ENCODE data around the gene C1orf185.
"Not testable (repeated sequence)": the region's sequence is repeated elsewhere in the genome, so short reads cannot be mapped to it uniquely, and the experiment has no call there.

The C1orf185 gene

DNA sequence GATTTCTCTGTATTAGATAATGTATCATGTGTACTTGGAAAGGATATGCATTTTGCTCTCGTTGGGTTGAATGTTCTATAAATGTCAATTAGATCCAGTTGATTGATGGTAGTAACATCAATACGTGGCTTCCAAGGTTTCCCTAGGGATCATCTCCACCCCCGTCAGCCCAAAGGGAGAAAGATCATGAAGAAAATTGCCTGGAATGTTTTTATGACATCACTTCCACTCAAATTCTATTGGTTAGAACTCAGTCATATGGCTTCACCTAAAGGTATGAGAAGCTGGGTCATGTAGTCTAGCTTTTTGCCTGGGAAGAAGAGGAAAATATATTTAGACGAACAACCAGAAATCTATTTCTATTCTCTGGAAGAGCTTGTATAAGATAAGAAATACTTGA is at the start of gene C1orf185:
Gene C1orf185 (plus strand): TSS at position 253 of the 400 bp plus-strand sequence. CDS start 6 bp downstream, at position 259.
- no peak for DNase-seq (ENCODE audit: low read depth in 2 of 2)

DNA sequence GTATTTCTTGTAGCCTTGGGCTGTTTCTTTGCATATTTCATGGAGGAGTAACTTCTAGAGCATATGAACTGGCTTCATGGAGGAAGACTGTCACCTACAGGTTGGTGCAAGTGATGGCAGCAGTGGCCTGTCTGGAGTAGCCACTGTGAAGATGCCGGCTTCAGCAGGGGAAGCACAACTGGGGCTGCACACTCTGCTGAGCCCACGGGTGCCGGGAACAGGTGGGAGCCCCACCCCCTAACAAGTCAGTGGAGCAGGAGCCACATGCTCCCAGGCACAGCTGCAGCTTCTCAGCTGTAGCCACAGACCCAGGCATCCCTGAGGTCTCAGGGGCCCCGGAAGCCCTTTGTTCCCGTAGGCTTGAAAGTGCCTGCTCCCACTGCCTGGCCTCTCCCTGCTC is 43.2 kb upstream of the C1orf185 start:
- no peak for DNase-seq (ENCODE audit: low read depth in 2 of 2)

DNA sequence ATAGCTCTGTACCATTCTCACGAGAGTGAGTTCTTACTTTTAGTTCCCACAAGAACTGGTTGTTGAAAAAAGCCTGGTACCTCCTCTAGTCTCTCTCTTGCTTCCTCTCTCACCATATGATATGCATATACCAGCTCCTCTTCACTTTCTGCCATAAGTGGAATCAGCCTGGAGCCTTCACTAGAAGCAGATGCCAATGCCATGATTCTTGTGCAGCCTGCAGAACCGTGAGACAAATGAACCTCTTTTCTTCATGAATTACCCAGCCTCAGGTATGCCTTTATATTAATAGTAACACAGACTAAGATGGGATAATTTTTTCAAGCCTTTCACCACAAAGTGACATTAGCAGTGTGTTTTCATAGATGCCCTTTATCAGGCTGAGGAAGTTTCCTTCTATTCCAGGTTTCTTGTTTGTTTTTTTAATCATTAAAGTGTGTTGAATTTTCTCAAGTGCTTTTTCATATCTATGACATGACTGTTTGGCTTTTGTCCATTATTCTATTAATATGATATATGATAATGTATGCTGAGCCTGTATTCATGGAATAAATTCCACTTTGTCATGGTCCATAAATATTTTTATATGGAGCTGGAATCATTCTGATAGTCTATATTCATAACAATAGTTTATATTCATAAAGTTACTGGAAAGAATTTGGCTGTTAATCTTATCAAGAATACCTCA is 40.7 kb upstream of the C1orf185 start:
- no peak for DNase-seq (ENCODE audit: low read depth in 2 of 2)

DNA sequence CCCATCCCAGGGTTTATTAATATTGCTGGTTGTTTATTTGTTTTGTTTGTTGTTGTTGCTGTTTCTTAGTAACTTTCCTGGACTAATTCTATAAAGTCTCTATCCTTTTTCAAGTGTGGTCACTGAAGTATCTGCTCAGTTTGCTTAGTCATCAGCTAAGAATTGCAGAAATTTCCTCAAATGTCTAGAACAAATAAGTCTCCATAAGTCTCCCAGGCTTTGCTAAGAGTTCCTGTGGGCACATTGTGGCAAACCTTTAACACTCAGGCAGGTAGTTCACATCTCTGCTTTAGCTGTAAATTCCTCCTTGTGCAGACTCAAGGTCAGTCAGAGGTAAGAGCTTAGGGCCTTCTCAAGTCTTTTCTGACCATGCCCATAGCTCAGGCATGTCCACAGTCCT is 38.9 kb upstream of the C1orf185 start:
- DNase-seq (ENCODE audit: low read depth in 2 of 2), result no peak

DNA sequence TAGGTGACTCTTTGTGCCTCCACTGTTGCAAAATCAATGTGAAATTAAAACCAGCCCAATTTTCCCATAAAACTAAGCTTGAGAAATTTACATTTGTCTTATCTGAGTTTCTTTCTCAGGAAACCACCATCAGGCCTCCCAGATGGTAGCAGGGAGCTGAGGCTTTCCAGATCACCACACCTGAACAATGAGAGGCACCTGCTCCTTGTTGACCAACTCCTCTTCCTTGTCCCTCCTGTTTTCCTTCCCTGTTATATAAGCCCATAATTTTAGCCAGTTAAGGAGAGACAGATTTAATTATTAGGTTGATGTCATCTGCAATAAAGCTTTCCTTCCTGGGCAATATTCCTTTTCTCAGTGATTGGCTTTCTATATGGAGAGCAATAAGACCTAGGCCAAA is 32.0 kb upstream of the C1orf185 start:
- no peak for DNase-seq (ENCODE audit: low read depth in 2 of 2)

DNA sequence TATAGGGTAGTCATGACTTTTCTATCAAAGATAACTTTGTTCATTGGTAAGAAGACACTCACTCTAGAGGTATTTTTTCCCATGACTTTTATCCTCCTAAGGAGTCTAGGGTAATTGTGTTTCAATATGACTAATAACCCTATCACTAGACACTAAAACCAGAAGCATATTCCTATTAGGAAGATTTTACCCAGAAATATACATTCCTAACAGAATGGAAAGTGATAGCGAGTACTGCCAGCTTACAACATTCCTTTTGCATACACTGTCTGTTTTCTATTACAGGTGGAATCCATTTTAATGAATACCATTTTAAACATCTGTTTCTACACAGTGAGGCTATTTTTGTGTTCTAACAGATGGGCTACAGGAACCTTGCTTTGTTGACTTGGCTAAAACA is 31.4 kb upstream of the C1orf185 start:
- DNase-seq (ENCODE audit: low read depth in 2 of 2), result no peak

DNA sequence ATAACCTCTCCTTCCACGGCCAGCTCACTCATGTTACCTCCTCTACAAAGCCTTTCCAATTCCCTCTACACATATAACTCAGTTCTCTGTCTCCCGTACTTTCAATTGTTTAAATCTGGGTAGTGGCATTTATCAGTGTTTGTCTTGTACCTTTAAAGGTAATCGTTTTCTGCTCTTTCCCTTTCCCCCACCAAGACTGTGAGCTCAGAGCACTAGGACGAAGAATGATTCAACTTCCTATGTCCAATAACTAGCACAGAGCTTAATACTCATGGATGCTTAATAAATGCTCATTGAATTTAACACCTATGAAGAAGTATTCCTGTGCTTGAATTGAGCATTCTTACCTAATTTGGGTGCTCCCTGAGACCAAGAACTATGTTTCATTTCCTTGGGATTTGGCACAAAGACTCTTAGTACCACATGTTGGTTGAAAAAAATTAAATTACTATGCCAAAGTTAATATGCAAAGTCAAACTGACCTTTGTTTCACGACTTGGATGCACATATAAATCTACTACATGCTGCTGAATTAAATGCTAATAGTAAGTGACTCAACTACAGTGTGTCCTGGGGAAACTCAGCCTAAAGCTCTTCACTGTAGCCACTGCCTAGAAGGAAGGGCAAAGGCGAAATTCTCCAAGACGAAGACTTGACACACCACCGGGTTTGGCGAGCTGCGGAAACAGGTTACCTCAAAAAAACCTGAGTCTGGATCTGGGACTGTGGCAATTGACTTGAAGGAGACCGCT is 30.6 kb upstream of the C1orf185 start:
- no peak for DNase-seq (ENCODE audit: low read depth in 2 of 2)

DNA sequence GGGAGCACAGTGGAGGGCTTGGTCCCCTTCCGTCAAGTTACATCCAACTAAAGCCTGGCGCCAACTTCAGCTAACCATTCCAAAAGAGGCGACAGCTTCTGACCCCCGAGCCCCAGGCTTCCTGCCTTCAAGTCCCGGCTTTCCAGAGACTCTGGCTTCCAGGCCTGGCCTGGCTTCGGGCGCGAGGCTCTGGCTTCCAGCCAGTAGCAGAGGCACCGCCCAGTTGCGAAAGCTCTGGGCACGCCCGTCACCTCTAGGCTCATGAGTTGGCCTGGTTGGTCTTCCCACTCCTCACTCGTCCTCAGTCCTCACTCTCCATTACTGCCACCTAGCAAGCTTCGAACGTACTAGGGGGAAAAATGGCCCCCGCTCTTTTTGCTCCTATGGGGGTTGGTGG is 30.0 kb upstream of the C1orf185 start:
- no peak for DNase-seq (ENCODE audit: low read depth in 2 of 2)

DNA sequence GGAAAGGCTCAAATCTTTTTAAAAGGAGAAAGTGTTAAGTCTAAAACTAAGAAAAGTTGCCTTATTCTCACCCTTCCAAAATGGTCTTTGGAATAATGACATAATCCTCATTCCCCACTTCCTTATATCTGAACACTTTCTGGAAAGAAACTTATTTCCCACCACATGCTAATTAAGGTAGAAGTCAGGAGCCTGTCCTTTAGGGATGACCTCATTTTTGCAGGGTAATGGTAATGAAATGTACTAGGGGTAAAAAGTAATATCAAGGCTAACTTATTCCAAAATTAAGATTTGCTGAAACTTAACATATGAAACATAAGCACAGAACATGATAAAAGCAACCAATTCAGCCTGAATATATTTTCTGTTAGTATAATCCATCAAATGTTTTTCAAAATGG is 29.4 kb upstream of the C1orf185 start:
- DNase-seq (ENCODE audit: low read depth in 2 of 2), result no peak

DNA sequence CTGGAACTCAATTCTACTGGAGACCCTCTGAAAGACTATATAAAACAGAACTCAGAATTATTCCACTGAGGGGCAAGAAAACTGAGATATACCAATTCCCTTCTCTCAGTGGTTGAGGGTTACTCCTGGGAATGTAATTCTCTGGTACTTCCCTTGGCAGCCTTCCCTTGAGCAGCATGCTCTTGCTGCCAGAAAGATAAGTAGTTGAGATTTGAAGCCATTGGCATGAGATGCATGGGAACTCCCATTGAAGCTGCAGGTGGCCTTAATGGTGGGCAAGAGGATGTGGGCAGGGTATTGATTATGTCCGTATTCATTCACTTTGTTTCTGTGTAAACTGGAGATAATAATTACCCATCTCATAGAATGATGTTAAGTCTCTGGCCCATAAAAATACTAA is 28.6 kb upstream of the C1orf185 start:
- DNase-seq (ENCODE audit: low read depth in 2 of 2), result no peak

DNA sequence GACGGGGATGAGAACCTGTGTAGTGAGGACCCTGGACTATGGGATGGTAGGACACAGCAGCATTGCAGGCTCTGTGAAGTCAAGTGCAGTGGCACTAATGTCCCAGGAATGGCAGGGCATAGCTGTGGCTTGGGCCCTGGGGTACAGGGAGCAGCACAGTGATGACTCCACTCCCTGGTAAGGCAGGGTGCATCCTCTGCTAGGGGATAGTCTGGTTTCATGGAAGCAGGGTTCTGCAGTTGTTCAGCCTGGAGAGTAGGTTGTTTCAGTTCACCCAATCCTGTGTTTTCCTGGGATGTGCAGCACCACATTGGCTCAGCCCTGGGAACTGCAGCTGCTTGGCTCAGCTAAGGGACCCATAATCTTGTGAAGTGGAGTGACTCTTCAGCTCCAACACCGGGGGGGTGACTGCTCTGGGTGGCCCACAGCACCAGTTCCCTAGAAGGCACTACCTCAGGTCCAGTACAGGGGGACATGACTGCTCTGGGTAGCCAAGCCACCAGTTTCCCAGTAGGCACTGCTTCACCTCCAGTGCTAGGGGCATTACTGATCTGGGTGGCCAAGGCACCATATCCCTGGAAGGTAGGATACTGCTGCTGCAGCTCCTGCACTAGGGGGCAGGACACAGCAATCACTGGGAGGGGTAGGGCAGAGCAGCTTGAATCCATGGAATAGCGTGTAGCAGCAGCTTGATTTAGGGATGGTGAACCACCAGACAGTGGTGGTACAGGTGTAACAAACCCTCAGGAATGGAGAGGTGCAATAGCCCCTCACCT is 15.3 kb upstream of the C1orf185 start:
- DNase-seq (ENCODE audit: low read depth in 2 of 2), result no peak

DNA sequence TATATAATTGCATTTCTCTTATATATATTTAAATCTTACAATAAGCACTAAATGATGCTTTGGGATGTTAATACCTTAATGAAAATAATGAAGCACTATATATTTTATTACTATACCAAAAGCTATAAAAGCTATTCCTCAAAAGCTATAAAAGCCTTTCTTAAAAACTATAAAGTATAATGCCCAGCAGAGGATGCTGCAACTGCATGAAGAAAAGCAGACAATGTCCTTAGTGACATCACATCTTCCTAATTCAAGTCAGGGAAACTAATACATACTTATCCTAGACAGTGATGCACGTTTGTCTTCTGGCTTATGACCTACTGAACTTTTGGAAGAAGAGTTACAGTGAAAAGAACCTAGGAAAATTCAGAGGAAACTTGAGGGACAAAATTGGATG is 13.6 kb upstream of the C1orf185 start:
- no peak for DNase-seq (ENCODE audit: low read depth in 2 of 2)

DNA sequence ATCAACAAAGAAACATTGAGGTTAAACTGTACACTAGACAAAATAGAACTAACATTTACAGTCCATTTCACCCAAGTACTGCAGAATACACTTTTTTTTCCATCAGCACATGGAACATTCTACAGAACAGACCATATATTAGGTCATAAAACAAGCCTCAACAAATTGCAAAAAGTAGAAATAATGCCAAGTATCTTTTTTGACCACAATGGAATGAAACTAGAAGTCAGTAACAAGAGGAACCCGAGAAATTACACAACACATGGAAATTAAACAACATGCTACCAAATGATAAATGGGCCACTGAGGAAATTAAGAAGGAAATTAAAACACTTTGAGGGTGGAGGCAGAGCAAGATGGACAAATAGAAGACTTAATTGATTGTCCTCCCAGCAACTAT is 8.4 kb upstream of the C1orf185 start:
- DNase-seq (ENCODE audit: low read depth in 2 of 2), result no peak

DNA sequence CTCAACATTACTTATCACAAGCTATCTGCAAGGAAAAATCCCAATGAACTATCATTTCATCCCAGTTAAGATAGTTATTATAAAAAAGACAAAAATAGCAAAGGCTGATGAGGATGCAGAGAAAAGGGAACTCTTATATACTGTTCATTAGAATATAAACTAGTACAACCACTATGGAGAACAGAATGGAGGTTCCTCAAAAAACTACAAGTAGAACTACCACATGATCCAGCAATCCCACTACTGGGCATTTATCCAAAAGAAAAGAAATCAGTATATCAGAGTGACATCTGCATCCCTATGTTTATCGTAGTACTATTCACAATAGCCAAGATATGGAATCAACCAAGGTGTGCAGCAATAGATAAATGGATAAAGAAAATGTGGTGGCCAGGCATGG is 4.9 kb upstream of the C1orf185 start:
- no peak for DNase-seq (ENCODE audit: low read depth in 2 of 2)

DNA sequence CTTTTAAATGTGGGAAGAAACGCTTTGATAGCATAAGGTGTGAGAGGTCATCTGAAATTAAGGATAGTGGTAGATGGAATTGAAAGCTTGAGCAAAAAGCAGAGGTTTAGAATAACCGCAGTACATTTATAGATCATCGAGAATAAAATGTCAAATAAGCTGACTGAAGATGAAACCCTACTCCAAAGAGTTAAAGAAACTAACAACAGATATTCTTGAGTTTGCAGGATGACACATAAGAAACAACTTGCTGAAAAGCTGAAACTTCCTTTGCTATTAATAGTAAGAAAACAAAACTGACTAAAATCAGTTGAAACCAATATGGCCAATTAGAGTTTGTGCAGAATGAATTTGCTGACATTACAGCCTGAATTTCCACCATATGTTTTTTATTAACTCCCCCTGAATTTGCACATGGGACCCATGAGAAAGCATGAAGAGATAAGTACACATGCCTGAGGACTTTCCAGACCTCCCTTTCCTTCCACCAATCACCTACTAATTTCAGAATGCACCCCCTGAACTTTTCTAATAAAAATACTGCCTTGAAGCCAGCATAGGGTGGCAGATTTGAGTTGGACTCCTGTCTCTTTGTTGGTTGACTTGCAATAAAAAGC is 1.7 kb upstream of the C1orf185 start:
- no peak for DNase-seq (ENCODE audit: low read depth in 2 of 2)

DNA sequence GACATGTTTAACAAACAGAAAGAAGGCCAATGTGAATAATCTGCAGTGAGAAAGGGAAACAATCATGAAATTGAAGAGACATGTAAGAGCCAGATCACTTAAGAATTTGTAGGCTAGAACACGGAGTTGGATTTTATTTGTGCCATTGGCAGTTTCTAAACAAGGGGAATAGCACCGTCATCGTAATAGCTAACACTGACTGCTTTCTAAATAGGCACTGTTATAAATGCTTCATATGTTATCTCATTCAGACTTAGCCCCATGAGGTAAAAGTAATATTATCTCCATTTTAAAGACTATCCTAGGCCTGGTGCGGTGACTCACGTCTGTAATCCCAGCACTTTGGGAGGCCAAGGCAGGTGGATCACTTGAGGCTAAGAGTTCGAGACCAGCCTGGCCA is 12.1 kb downstream of the C1orf185 start:
- no peak for DNase-seq (ENCODE audit: low read depth in 2 of 2)

DNA sequence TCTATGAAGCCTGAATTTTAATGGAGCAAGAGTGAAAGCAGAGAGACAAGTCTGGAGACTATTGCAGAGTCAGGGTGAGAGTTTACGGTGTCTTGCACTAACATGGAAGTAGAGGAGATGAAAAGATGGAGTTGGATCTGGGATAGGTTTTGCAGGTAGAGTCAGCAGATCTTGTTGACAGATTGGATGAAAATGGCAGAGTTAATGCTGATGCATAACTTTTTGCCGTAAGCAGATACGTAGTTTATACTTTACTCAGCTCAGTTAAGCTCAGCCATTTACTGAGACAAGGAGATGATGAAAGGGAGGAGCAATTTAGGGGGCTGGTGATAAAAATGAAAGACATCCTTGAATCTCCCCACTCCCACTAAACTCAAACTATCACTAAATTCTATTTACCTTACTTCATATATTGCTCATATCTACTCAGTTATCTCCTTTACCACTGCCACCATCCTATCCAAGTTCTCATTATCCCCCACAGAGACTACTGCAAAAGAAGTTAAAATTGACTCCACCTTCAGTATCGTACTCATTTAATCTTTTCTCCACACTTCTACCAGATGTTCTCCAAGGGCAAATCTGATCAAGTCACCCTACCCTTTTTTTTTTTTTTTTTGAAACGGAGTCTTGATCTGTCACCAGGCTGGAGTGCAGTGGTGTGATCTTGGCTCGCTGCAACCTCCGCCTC is 13.8 kb downstream of the C1orf185 start:
- no peak for DNase-seq (ENCODE audit: low read depth in 2 of 2)

DNA sequence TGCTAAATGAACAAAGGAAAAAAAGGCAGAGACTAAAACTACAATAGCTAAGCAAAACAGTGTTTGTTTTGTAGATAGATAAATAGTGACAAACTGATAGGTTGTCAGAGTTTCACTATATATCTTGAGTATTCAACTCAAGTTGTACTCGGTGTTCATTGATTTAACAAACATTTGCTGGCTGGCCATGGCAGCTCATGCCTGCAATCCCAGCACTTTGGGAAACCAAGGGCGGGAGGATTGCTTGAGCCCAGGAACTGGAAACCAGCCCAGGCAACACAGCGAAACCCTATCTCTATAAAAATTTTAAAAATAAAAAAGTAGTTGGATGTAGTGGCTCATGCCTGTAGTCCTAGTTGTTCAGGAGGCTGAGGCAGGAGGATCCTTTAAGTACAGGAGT is 17.3 kb downstream of the C1orf185 start:
- no peak for DNase-seq (ENCODE audit: low read depth in 2 of 2)

DNA sequence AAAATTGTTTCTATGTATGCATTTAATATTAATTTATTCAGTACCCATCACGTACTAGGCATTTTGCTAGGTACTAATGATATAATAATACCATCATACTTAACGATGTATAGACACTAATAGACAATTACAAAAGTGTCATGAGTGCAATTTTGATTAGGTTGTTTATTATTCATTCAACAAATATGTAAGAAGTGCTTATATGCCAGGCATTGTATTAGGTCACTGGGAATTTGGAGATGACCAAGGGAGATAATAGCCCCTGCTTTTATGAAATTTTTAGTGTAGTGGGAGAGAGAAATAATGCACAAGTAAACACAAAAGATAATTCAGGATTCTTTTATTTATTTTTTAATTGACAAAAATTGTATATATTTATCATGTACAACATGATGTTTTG is 18.6 kb downstream of the C1orf185 start:
- no peak for DNase-seq (ENCODE audit: low read depth in 2 of 2)

DNA sequence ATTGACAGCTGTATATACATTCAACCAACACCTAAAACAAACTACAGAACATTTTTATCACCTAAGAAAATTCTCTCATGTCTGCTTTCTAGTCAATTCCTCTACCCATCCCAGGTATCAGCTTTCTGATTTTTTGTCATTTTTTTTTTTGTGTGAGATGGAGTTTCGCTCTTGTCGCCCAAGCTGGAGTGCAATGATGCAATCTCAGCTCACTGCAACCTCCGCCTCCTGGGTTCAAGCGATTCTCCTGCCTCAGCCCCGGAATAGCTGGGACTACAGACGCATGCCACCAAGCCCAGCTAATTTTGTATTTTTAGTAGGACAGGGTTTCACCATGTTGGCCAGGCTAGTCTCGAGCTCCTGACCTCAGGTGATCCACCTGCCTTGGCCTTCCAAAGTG is 25.1 kb downstream of the C1orf185 start:
- not testable (repeated sequence) for DNase-seq (ENCODE audit: low read depth in 2 of 2)

DNA sequence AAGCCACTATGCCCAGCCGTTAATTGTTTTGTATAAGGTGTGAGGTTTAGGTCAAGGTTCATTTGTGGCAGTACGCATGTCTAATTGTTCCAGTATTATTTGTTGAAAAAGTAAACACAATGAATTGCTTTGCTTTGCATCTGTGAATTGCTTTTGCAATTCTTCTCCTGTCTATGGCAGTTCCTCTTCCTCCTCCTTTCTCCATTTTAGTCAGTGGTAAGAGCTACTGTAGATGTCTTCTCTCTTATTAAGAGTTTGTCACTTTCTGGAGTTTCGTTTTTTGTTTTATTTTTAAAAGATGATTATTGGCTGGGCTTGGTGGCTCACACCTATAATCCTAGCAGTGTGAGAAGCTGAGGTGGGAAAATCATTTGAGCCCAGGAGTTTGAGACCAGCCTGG is 29.2 kb downstream of the C1orf185 start:
- DNase-seq (ENCODE audit: low read depth in 2 of 2), result no peak

DNA sequence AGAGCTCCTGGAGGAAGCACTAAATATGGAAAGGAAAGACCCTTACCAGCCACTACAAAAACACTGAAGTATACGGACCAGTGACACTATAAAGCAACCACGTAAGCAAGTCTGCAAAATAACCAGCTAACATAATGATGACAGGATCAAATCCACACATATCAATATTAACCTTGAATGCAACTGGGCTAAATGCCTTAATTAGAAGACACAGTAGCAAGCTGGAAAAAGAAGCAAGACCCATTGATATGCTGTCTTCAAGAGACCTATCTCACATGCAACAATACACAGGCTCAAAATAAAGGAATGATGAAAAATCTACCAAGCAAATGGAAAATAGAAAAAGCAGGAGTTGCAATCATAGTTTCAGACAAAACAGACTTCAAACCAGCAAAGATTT is 31.0 kb downstream of the C1orf185 start:
- DNase-seq (ENCODE audit: low read depth in 2 of 2), result no peak

All from stimulated activated CD8-positive, alpha-beta memory T cell treated with anti-CD3 and anti-CD28 coated beads, Interleukin-2, amount 100 ng/mL, for 48 hours (primary cell).